Activated CD4-positive, alpha-beta T cell treated with anti-CD3 and anti-CD28 coated beads for 24 hours (primary cell): ENCODE data around the gene UGT2B7.
"Not testable (repeated sequence)": the region's sequence is repeated elsewhere in the genome, so short reads cannot be mapped to it uniquely, and the experiment has no call there.

ENCODE experiments used
- DNase-seq, 2 donors: peaks; one replicate each; pipeline ENCODE4 v3.0.0-alpha.2; 2020; ENCODE audit warnings: low read depth in 2 of 2

Gene UGT2B7

DNA sequence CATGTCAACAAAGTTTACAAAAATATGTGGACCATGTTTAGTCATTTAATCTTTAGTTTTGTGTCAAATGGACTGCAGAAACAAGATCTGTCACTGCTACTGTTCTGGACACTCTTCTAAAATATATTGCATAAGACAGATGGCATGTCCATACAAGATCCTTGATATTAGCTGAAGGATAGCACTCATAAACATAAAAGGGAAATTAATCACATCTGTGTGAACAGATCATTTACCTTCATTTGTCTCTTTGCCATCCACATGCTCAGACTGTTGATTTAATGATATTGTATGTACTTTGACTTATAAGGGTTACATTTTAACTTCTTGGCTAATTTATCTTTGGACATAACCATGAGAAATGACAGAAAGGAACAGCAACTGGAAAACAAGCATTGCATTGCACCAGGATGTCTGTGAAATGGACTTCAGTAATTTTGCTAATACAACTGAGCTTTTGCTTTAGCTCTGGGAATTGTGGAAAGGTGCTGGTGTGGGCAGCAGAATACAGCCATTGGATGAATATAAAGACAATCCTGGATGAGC is at the start of gene UGT2B7:
Gene UGT2B7 (plus strand): TSS at position 364 of the 546 bp plus-strand sequence. CDS start 47 bp downstream, at position 411.
- DNase-seq: no peak

DNA sequence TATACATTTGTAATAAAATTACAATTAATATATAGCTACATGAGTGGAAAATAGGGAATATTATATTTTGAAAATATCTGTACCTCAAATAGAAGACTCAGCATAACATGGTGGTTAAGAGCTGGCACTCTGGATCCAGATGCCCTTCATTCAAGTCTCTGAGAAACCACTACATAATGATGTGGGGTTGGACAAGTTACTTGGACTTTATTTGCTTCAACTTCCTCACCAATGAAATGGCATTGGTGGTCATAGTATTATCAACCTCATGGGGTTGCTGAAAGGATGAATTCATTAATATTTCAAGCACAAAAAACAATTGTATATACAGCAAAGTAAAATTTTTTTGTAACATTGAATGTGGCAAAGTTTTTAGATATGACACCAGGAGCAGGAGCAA is 46.4 kb upstream of the UGT2B7 start:
- DNase-seq: no peak

DNA sequence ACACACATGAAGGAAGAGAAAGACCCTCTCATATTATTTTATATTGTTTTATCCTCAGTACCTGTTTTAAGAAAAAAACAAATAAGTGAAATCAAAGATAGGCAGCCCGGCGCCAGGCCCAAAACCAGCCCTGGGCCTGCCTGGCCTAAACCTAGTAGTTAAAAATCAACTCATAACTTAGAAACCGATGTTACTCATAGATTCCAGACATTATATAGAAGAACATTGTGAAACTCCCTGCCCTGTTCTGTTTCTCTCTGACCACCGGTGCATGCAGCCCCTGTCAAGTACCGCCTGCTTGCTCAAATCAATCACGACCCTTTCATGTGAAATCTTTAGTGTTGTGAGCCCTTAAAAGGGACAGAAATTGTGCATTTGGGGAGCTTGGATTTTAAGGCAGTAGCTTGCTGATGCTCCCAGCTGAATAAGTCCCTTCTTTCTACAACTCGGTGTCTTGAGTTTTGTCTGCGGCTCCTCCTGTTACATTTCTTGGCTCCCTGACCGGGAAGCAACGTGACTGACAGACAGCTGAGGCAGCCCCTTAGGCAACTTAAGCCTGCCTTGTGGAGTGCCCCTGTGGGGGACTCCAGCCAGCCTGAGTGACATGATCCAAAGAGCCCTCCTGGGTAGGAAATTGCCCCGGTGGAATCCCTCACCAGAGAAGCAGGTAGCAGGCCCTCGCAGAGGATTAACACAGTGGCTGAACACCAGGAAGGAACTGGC is 45.3 kb upstream of the UGT2B7 start:
- DNase-seq: not testable (repeated sequence)

DNA sequence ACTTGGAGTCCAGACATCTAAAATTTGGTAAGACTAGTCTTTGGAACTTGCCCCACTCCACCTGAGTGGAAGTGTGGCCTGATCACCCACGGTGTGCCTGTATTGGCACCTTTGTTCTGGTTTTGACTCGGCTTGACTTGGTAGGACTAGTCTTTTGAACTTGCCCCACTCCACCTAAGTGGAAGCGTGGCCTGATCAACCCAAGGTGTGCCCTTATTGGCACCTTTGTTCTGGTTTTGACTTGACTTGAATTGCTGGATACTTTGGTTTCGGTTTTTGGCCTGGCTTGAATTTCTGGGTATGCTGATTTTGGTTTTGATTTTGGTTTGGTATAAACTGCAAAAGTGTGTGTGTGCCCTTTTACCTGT is 44.7 kb upstream of the UGT2B7 start:
- DNase-seq: no peak

DNA sequence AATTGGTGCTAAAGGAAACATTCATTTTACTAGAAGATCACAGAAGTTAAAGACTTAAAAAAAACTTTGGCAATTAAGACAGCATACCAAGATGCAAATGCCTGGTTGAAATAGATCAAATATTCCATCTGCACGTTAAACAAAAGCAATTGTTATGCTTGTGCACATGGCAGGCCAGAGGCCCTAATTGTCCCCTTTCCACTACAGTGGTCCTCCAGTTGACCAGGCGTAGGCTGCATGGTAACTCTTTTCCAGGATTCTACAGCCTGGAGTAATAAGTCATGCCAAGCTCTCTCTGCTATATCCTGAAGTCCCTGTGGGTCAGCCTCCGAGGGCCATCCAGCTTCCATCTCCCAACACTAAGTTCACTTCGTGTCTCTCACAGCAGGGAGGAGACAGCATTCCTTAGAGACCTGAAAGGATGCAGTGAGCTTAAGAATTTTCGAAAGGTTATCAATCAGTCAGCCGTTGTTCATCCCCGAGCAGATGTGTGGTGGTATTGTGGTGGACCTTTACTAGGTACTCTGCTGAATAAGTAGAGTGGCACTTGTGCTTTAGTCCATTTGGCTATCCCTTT is 42.9 kb upstream of the UGT2B7 start:
- not testable (repeated sequence) for DNase-seq

DNA sequence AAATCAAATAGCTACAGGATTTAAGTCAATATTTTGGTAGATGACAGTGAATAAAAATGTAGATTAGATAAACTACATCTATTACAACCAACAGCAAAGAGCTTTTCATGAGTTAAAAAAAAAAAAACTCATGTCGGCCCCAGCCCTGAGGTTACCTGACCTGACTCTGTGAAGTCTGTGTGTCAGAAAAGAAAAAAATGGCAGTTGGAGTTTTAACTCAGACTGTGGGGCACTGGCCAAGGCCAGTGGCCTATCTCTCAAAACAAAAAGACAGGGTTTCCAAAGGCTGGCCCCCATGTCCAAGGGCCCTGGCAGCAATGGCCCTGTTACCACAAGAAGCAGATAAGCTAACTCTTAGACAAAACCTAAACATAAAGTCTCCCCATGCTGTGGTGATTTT is 42.2 kb upstream of the UGT2B7 start:
- DNase-seq: not testable (repeated sequence)

DNA sequence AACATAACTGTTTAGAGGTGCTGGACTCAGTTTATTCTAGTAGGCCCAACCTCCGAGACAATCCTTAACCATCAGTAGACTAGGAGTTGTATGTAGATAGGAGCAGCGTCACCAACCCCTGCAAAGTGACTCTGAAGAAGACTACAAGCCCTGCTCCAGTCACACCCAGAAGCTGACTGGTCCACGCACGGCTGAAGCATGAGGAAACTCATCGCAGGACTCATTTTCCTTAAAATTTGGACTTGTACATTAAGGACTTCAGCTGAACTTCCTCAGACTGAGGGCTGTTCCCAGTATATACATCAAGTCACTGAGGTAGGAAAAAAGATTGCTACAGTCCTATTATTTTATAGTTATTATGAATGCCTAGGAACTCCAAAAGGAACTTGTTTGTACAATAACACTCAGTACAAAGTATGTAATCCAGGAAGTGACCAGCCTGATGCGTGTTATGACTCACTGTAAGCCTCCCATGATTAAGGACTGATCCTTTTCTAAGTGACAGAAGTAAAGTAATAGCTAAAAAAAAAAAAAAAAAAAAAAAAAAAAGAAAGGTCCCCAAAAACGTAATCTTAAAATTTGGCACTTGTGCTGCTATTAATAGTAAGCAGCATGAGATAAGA is 41.6 kb upstream of the UGT2B7 start:
- no peak for DNase-seq

DNA sequence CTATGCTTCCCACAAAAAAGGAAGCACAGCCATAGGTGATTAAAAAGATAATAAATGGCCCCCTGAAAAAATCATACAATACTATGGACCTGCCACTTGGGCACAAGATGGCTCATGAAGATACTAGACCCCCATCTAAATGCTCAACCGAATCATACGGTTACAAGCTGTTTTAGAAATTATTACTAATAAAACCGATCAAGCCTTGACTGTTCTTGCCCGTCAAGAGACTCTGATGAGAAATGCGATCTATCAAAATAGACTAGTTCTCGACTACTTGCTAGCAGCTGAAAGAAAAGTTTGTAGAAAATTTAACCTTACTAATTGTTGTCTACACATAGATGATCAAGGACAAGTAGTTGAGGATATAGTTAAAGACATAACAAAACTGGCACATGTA is 40.1 kb upstream of the UGT2B7 start:
- DNase-seq: no peak

DNA sequence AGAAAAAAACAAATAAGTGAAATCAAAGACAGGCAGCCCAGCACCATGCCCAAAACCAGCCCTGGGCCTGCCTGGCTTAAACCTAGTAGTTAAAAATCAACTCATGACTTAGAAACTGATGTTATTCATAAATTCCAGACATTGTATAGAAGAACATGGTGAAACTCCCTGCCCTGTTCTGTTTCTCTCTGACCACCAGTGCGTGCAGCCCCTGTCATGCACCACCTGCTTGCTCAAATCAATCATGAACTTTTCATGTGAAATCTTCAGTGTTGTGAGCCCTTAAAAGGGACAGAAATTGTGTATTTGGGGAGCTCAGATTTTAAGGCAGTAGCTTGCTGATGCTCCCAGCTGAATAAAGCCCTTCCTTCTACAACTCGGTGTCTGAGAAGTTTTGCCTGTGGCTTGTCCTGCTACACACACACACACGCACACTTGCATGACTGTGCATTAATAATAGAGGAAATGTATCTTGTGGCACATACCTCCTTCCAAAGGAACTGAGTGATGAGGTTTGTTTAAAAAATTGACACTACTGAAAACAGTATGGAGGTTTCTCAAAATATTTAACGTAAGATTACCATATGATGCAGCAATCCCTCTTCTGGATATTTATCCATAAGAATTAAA is 39.2 kb upstream of the UGT2B7 start:
- no peak for DNase-seq

DNA sequence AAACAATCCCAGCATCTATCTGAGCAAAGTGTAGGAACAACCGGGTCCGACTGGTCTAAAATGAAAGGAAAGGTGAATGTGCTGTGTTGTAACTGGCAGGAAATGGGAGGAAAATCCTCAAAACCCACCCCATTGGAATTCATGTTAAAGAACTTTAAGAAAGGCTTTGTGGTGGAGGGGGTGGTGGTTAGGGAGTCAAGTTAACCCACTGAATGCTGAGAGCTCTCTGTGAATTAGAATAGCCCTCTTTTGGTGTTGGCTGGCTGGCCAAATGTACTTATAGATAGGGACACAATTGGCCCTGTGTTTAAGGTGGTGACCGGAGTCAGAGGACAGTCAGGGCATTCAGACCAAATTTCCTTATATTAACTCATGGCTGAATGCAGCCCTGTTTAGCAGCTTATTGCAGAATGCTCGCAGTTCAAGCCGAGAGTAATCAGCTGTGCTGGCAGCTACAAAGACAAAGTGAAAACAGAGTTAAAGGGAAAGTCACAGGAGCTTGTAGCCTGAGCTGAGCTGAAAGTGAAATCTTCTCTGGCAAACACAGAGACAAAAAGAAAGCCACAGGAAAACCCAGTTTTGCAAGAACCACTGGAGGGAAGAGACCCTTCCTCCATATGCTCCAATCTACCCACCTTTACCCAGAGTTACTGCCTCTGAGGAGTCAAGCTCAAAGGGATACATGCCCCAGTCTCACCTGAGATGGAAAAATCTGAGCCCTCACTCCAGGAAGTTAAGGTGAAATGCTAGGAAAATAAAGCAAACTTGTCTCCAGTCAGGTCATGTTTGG is 38.5 kb upstream of the UGT2B7 start:
- DNase-seq: no peak

DNA sequence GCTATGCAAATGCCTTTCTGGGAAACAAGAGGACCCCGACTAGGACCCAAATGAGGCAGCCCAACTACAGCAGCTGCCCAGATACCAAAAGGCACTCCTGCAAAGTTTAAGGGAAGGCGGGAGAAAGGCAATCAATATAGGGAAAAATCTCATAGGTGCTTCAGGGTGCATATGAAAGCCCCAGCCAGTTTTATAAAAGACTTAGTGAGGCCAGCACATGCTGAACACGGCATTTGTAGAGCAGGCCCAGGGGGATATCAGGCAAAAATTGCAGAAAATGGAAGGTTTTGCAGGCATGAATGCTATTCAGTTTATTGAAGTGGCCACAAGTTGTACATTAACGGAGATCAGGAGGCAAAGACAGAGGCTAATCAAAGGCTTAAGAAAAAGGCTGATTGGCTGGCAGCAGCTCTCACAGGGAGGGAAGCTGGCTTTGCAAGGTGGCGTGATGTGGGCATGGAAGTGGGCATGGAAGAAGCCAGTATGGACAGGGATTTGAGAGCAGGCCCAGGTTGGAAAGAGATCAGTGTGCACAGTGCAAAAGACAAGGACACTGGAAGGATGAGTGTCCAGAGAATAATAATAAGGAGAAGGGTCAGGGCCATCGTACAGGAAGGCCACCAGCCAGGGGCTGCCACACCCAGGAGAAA is 37.7 kb upstream of the UGT2B7 start:
- DNase-seq: no peak

DNA sequence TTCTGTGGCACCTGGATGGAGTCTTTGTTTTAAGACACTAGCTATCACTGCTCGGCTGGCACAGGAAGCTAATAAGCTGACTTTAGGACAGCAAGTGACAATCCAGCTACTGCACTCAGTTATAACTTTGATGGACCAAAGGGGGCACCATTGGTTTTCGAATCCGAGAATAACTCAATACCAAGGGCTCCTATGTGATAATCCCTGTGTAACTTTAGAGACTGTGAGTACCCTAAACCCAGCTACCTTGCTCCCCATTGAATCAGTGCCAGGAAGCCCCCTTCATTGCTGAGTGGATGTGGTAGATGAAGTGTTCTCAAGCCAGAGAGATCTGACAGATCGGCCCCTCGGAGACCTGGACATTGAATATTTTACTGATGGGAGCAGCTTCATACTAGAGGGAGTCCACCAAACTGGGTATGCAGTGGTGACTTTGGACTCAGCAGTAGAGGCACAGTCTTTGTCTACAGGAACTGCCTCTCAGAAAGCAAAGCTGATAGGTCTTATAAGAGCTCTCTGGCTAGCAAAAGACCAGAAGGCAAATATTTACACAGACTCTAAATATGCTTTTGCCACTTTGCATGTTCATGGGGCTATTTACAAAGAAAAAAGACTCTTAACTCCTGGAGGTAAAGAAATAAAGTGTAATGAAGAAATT is 35.5 kb upstream of the UGT2B7 start:
- no peak for DNase-seq

DNA sequence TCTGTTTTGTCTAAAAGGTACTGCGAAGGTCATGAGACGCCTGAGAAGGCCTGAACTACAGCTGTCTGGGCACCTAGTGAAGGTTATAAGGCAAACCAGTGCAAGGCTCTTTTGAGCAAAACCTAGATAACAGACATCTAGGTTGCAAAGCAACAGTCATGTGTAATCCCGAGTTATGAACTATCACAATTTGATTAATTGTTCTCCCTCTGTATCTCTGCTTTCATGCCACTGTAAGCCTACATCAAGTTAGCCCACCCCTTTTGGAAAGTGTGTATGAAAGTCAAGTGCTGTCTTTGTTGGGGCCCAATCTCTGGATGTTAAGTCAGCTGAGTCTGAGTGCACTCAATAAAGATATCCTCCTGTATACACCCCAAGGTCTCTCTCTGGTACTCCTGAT is 31.9 kb upstream of the UGT2B7 start:
- no peak for DNase-seq

DNA sequence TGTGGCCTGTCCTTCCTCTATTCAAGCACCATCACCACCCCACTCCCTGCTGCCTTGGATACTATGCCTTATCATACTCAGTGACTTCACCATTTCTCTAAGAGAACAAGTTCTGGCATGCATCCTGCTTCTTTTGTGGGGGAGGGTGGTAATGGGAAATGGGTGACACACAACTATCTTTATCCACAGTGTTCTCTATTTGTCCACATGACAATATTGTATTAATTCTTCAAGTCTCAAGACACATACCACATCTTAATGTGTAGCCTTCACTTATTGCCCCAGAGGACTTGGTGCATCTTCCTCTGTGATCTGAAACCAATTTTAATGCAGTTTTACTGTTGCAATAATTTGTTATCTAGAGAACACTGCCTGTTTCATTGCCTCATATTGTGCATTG is 29.3 kb upstream of the UGT2B7 start:
- no peak for DNase-seq

DNA sequence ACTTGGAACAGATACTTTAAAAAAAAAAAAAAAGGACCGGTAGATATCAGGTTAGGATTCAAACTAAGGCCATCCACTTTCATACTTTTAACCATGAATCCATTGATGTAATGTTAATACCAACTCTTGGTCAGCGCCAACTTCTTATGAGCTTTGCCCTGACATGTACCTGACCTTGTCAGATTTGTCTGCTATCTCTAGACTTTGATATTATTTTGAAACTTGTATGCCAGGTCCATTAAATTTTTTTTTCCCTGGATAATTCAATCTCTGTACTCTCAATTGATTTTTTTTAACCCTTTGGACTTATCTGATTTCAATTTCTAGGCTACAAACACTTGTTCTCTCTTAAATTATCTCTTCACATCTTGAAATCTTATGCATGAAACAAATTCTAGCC is 27.2 kb upstream of the UGT2B7 start:
- no peak for DNase-seq

DNA sequence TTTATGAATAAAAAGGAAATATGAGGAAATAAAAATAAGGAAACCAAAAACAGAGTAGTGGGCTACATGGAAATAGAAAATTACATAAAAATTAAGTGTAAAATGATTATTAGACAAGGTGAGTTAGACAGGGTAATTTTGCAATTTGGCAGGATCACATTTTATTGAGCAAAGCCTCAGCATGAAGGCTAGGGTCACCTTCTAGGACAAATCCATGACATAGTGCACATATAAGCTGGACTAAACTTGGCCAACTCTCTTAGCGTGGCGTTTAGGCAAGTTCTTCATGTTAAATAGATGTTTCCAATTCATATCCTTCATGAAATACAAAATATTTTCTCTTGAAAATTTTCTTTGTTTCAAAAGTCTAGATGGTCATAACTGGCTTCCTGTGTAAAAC is 25.7 kb upstream of the UGT2B7 start:
- no peak for DNase-seq

DNA sequence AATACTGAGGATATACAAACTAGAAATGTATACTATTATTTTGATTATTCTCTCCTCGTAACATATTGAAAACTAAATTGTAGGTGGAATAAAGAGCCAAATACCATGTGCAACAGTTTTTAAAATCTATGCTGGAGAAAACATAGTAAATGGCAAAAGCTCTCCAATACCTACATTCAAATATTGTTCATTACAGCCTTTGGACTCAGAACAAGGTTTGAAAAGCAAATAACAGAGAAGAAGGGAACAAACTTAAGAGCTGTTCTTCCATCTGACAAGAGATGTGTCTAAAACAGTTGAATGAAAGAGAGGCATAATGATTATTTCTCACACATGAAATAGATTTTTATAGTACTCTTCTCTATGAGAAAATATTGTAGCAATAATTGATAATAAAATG is 25.0 kb upstream of the UGT2B7 start:
- no peak for DNase-seq

DNA sequence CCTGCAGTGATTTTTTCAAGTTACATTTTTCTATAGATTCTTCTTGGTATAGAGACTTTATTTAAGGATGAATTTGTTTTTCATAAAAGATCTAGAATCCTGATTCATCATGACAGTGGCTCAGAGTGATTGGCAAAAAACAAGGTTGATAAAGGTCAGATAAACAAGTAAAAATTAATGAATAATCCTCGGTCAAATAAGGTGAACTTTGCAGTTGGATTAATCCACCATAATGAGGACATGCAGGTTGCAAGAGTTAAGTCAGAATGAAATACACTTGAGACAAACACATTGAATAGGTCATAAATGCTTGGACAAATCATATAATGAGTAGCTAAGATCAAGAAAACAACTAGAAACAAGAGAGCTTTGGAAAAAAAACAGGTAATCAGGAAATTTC is 22.9 kb upstream of the UGT2B7 start:
- no peak for DNase-seq

DNA sequence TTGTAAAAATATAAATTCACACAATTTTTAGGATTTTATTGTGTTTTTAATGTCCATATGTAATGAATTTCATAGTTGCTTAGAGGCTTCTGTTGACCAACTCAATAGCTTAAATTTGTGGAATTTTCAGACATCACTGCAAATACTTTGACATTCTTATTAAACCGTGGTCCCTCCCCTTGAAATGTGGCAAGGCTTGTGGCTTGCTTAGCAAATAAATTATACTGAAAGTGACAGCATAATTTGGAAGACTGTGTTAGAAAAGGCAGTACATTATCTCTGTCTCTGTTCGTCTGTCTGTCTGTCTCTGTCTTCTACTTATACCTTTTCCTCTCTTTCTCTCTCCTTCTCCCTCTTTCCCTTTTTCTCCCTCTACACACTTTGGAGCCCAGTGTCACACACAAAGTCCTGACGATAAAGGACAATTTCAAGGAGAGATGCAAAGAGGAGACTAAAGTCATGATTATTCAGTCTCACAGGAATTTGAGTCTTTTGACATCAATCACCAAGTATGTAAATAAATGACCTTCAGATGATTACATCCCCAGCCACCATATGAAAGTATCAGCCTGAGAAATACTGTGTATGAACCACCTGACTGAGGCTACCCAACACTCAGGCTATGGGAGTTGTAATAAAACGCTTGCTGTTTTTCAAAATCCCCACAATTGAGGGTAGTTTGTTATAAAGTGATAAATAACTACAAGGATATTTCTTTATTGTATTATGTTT is 21.0 kb upstream of the UGT2B7 start:
- DNase-seq: no peak

DNA sequence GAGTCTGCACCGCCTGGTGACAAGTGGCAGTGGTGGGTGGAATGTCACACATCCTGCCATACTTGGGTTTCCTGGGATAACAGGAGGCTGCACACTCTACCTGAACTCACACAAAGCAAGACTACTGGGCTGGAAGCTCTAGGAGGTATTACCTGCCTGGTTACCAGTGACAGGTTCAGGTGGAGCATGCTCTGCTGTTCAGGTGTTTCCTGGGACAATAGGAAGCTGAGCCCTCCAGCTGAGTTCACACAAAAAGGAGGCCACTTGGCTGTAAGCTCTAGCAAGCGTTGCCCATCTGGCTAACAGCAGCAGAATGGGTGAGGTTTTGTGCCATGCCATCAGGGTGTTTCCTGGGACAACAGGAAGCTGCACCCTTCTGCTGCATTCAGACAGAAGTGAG is 17.4 kb upstream of the UGT2B7 start:
- no peak for DNase-seq
